GM19193 (cell line): Measurements from ENCODE around the gene PPDPF.

Source experiments
- POLR2A ChIP-seq: IDR thresholded peaks from 4 replicates; pipeline ENCODE4 v1.6.1; 2011; ENCODE audit not compliant: insufficient read depth, insufficient read length; ENCODE audit errors: extremely low read depth

The PPDPF gene

DNA sequence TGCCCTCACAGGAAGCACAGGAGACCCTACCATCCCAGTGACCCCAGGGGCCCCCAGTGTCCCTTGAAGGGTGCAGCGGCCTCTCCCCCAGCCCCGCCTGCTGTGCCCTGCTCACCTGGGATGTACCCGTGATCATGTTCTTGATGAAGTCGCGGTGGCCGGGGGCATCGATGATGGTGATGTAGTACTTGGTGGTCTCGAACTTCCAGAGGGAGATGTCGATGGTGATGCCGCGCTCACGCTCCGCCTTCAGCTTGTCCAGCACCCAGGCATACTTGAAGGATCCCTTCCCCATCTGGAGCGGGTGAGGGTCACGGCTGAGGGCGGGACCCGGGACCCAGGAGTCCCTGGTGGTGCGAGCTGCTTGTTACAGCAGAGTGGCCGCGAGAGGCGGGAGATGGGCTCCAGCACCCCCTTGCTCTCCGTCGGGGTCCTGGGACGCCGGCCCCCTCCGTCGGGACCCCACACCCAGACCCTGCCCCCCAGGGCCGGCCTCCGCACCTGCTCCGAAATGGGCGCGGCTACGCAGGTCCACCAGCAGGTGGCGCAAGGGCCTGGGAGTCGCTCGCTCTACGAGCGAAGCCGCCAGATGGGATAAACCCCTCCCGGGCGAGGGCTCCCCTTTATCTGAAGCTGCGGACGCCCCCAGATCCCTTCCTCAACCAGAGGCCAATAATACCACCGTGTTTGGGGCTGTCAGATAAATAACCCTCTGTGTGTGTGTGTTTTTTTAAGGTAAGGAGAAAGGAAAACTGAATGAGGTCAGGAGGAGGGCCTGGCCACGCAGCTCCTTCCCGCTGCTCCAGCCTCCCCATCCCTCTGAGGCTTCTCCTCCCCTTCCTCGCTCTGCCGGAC, 24.6 kb upstream of the PPDPF start:
- no peak for TF ChIP-seq POLR2A

DNA sequence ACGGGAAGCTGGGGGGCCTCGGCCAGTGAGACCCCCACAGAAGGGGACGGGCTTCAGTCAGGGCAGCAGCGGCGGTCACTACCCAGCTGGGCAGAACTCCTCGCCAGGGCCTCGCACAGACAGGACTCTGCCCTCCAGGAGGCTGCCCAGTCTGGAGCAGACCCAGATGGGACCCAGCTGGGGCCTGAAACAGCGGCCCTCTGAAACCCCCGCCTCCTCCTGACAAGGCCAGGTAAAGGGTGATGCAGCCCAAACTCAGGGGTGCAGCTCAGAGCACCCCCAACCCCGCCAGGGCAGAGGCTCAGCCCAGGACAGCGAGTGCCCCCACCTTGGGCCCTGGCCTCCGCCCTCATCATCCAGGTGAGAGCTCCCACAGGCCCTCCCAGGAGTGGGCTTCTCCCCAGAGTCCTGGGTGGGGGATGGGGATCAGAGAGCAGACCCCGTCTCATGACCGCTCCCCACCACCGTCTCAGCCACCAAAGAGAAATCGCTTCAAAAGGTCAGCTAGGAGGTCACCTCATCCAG, 23.9 kb upstream of the PPDPF start:
- TF ChIP-seq POLR2A = no peak

DNA sequence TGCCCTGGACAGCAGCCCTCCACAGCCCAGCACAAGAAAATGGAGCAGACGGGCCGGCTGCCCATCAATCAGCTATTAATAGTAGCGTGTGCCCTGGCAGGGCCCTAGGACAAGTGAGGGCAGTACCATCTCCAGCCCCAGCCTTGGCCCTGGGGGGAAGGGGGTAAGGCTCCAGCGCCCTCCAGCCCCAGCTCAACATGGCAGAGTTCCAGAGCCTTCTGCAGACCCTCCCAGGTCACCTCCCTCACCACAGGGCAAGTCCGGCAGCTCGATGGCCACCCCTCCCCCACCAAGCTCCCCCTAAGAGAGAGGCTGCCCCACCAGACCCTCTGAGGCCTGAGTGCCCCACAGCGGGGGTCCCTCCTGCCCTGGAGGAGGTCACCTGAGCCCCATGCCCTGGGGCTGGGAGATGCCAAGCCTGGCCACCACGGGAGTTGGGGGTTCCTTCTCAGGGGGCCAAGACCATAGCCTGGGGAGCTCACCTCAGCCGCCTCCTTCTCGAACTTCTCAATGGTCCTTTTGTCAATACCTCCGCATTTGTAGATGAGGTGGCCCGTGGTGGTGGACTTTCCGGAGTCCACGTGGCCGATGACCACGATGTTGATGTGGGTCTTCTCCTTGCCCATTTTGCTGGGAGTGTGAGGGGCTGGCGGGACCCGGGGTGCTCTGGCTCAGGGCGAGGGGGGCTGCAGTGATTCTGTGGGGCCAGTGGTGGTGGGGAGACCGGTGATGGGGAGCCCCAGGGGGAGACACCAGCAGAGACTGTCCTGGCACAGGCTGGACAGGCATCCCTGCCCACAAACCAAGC, 23.2 kb upstream of the PPDPF start:
- TF ChIP-seq POLR2A = no peak

DNA sequence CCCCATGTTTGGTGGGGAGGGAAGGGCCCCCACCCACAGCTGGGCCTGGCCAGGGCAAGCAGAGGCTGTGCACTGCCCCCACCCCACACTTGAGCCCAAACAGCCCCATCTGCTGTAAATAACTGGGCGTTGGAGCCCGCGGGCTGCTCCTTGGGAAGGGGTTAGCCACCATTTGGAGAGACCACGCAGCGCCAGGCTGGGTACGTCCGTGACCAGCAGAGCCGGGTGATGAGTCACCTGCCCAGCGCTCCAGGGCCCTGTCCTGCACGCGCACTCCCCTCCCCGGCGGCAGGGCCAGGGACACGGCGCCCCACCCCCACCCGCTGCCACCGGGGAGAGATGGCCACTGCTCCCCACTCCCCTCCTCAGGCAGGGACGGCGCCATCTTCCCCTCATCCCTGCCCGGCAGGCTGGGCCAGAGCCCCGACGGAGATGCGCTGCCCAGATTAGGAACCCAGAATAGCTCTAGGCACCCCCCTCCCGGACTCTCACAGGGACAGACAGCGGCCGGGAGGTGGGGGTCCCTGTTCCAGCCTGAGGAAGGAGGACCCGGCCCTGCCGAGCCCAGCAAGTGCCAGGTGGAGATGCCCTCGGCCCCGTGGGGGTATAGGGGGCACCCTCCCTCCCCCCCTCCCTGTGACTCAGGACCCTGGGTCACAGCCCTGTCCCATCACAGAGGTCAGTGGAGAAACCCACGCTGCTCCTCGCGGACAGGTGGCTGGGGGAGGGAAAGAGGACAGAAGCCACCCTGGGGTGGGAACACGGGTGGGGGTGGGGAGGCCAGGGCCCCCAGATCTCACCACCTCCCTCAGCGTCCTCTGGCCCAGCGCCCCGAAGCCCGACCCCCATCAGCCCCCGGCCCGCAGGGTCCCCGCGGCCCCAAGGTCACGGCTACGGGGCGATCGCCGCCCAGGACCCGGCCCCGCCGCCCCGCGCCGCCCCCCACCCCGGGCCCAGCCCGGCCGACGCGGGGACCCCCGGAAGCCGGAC, 22.3 kb upstream of the PPDPF start:
- TF ChIP-seq POLR2A = no peak

DNA sequence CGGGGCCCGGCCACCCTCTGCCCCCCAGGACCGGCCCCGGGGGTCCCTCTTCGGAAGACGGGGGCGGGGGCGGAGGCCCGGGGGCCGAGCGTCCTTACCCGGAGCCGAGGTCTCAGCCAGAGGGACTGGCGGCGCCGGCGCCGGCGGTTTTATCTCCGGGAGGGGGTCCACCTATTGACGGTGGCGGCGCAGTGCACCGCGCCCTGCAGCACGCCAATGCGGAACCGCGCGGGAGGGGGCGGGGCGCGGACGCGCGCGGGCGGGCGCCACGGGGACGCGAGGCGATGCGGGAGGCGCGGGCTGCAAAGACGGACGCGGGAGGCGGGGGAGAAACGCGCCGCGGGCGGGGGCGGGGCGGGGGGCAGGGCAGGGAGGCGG, 21.6 kb upstream of the PPDPF start, which contains the start of gene EEF1A2:
Gene EEF1A2, minus strand, starts transcription at position 124 of the 378 bp plus-strand sequence. CDS start 1,320 bp downstream, outside the sequence.
- TF ChIP-seq POLR2A = no peak

DNA sequence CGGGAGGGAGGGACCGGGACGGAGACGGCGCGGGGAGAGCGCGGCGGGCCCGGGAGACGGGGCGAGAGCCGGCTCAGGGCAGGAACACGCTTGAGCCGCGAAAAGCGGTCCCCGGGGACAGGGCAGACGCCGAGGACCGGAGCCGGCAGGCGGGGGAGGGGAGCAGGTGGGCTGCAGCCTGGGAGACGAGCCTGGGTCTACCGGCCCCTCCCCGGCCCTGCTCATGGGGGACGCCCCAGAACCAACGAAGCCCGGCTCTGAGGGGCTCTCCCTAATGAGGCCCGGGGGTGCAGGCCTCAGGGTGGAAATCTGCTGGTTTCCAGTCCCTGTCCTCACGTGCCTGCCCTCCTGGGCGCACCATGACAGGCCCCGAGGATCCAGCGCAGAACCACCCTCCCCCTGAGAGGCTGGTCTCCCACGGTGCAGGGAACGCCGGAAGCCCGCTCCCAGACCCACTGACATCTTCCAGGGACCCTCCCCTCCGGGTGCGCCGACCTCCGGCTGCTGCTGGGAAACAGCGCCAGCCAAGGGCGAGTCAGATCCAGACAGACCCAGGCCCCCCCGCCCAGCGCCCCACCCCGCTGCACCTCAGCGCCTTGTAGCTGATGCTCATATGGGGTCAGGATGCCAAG, 21.1 kb upstream of the PPDPF start:
- TF ChIP-seq POLR2A = no peak

DNA sequence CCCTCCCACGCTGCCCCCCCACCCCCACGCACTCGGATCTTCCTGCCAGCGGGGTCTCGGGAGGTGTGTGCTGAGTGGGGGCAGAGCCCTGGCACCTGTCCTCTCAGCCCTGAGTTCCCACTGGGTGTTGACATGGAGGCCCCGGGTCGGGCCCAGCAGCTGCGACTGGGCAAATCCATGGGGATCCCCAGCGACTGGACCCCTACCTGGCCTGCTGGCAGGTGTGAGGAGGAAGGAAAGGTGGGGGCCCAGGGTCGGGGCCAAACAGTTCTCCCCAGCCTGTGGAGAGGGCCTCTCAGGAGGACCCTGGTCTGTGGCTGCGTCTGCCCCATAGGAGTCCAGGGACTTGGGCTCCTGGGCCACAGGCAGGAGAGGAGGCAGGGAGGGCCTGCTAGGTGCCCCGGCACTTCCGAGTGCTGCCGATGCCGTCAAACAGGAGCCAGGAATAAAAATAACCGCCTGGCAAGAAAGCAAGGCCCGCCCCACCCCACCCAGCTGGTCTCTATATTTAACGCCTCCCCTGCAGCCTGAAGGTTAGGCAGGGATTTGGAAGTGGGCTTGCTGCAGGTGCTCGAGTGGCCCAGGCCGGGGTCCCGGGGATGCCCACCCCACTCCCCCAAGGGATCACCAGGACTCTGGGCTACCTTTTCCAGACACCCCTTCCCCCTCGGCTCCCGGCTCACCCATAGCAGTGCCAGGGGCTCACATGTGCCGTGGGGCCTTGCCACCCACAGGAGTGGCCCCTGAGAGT, 20.2 kb upstream of the PPDPF start:
- TF ChIP-seq POLR2A = no peak

DNA sequence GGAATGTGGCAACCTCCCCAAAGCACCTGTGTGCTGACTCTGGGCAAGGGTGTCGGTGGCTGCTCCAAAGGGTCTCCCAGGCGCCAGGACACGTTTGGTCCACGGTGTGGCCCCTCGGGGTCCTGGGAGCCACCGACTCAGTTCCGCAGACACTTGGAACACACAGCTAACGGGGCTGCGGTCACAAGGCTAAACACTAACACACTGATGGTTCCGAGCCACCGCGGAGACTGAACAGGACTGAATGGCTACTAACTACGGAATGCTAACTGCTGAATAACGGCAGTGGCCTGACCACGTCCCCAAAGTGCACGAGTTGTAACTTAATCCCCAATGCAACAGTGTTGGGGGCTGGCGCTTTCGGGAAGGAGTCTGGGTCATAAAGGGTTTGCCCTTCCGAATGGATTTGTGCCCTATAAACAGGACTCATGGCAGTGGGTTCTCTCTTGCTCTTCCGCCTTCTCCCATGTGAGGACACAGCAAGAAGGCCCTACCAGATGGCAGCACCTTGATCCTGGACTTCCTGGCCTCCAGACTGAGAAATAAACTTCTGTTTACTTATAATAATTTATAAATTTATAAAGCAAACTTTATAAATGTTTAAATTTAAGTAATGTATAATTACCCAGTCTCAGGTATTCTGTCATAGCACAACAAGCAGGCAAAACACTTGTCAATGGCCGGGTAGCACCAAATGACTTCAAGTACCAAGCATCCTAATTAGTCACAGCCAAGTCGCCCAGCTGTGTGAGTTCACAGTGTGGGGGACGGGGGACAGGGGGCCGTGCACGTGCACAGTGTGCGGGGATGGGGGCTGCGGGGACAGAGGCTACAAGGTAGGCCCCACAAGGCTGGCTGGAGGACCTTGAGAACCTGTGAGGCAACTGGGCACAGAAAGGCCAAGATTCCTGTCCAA, 19.4 kb upstream of the PPDPF start:
- no peak for TF ChIP-seq POLR2A

DNA sequence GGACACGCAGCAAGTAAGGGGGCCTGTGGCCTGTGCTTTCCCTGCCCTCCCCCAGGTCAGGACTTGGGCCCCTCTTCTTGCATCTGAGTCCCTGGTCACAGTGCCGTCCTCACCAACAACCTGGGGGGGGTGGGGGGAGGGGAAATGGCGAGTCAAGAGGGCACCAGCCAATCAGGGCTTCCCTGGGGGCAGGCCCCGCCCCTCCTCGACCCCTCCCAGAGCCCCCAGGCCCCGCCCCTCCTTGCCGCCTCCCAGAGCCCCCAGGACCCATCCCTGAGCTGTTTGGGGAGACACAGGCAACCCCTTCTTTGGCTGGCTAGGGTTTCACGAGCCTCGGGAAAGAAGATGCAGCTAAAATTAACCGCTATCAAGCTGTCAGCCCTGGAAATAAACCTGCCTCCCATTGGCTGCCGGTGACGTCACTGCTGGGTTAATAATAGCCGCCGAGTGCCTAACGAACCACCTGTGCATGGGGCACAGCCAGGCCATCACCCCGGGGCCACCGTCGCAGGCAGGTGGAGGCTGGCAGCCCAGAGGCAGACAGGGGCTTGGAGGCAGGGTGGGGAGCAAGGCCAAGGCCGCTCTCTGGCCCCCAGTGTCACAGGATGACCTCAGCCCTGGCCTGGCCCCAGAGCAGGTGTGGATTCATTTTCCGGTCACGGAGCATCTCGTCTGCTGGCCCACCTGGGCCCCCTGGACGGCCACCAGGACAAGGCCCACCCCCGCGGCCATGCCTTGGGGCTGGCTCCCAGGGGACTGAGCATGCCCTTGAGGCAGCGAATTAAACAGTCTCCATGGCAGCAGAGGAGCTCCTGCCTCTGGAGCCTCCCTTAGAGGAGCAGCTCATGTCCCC, 18.5 kb upstream of the PPDPF start:
- no peak for TF ChIP-seq POLR2A

DNA sequence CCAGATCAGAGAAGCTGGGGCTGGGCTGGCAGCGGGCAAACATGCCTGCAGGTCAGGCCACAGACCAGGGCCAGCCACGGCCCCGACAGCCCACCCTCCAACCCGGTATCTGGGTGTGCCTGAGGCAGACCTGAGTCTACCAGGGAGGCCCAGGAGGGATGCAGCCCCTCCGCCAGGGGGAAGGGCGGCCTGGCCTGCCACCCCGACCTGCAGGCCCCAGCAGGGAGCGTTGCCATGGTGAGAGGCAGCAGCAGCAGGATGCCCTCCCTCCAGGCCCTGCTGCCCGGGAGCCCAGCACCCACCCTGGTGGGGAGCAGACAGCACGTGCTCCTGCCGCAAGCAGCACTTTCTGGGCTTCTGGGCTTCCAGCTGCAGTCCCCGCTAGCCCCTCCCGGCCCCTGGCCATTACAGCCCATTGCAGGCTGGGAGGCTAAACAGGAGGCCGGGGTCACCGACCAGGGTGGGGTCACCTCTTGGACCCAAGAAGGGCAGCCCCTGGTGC, 17.8 kb upstream of the PPDPF start:
- TF ChIP-seq POLR2A = no peak

DNA sequence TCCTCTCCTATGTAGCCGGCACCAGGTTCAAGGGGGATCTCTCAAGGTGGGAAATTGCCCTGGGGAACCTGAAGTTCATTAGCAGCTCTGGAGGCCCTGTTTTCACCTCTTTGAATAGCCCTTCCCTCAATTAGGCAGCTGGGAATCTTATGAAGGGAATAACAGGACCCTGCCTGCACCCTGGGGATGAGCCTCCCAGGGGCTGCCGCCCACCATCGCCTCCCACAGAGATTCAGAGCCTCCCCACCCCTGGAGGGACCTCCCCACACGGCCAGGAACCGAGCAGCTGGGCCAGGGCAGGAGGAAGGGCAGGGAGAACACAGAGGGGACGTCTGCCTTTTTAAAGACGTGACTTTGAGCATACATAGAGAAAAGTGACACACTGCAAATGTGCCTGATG, 17.0 kb upstream of the PPDPF start:
- no peak for TF ChIP-seq POLR2A
